Transverse colon (tissue), 4 donors: Measurements from ENCODE around the gene DUSP15. TPM values are rescaled to one million over a fixed set of nuclear protein-coding genes. Genes with fewer than 3 reads are reported as not detected.

Experiments
- DNase-seq: peaks from one replicate; pipeline ENCODE4 v3.0.0-alpha.2; 2019
- H3K27ac ChIP-seq, 4 donors: fragments of 200-600 bp; sonication (generic); 2 replicates each; pipeline ENCODE4 v1.5.1; 2016 to 2018; ENCODE audit warnings: inconsistent platforms in 4 of 4
- H3K27me3 ChIP-seq: fragments of 200-600 bp; sonication (generic); 2 replicates; pipeline ENCODE4 v1.5.1; 2017; ENCODE audit warnings: inconsistent platforms
- H3K36me3 ChIP-seq, 4 donors: fragments of 200-600 bp; sonication (generic); 2 replicates each; pipeline ENCODE4 v1.5.1; 2017 to 2019; ENCODE audit warnings: inconsistent platforms in 4 of 4
- H3K4me1 ChIP-seq, 4 donors: fragments of 200-600 bp; sonication (generic); 2 replicates each; pipeline ENCODE4 v1.5.1; 2017 to 2020; ENCODE audit warnings: inconsistent platforms in 4 of 4
- H3K4me3 ChIP-seq, 4 donors: fragments of 200-600 bp; sonication (generic); 1 replicate in 1 of 4; 2 replicates in 3 of 4; pipeline versions ENCODE4 v1.5.1 to v1.6.1; 2017 to 2019; ENCODE audit warnings: inconsistent platforms in 4 of 4
- H3K9me3 ChIP-seq, 2 donors: fragments of 200-600 bp; sonication (generic); 2 replicates each; pipeline ENCODE4 v1.5.1; 2017 to 2019; ENCODE audit warnings: inconsistent platforms in 2 of 2
- CTCF ChIP-seq, 5 experiments: fragments of 200-600 bp in 3 of 5; fragments of 450-650 bp in 2 of 5; sonication (generic) in 3 of 5; IDR thresholded peaks; 1 replicate in 2 of 5; 2 replicates in 3 of 5; pipeline ENCODE4 v1.5.1; 2016 to 2017; ENCODE audit warnings: antibody characterized with exemption in 5 of 5, inconsistent platforms in 3 of 5, mild to moderate bottlenecking in 2 of 5, moderate library complexity in 1 of 5
- EP300 ChIP-seq: sonication (generic); formaldehyde crosslinking; IDR thresholded peaks from one replicate; pipeline ENCODE4 v1.6.1; 2017; ENCODE audit warnings: antibody characterized with exemption, low read depth
- POLR2A ChIP-seq: fragments of 450-650 bp; IDR thresholded peaks from one replicate; pipeline ENCODE4 v1.6.1; 2016; ENCODE audit warnings: antibody characterized with exemption, mild to moderate bottlenecking, moderate library complexity
- POLR2AphosphoS5 ChIP-seq, 3 donors: sonication (generic); formaldehyde crosslinking; IDR thresholded peaks; one replicate each; pipeline ENCODE4 v1.6.1; 2016; ENCODE audit warnings: antibody characterized with exemption in 3 of 3
- WGBS, 2 donors: methylation state at CpG; one replicate each; pipeline ENCODE4 v1.1.5; 2018; ENCODE audit warnings: low coverage in 1 of 2; 5-methylcytosine and 5-hydroxymethylcytosine counted together
- in situ Hi-C, 4 donors: fragments of 200-750 bp; cut with MboI; loops; one replicate each; pipeline versions ENCODE4 v1.15.0 to v1.15.1; 2017; ENCODE audit warnings: low sequenced_read_pairs in 3 of 4, low pct_ligation_motif_present in 1 of 4, low pct_unique_long_range_greater_than_20kb in 1 of 4
- intact Hi-C: fragments of 100-400 bp; cut with DNase I; formaldehyde crosslinking; loops from one replicate; pipeline ENCODE4 v1.15.1; 2023; ENCODE audit warnings: low total_unique reads
- total RNA-seq, 4 donors: library from RNA; depleted of rRNA; stranded (reverse); fragments of >200 nt; gene quantifications; one replicate each; pipeline ENCODE4 v1.1.0, GENCODE V29; 2016

The DUSP15 gene
- total RNA-seq, 4 donors from 2014 or later, result 1.1 TPM; not detected in 3

- no peaks in the 10 kb centered on the region for H3K27me3 ChIP-seq
- no peak overlapping the region for H3K4me3 ChIP-seq
- intact Hi-C loops, result no loop called here
- no peak for TF ChIP-seq POLR2AphosphoS5 (IDR thresholded peaks at IDR 0.05)
- no peaks in the 10 kb centered on the region for H3K36me3 ChIP-seq
- H3K4me1 ChIP-seq, result no peaks in the 10 kb centered on the region
- H3K27ac ChIP-seq, result peak overlapping the region in 1 of 4 donors; percentile 46
- no peaks in the 10 kb centered on the region for H3K9me3 ChIP-seq
- WGBS, 2 donors, result 76% methylated on average over 6 of the region's 6 CpGs; no CpG with 5 or more reads in 1 of the 2 donors
- in situ Hi-C loops, result loop anchor here in 1 of 4 donors (10.0 kb wide), 1 partner anchor 102 kb away; no protein-coding TSS in a partner anchor
- DNase-seq, result no peak
These were observed 27.0 kb downstream of the DUSP15 start for GRCh38 chr20:31843288-31843687.

GRCh38 chr20:31842471-31843157, 27.7 kb downstream of the DUSP15 start:
- DNase-seq, result no peak
- in situ Hi-C loops, result loop anchor here in 1 of 4 donors (10.0 kb wide), 1 partner anchor 102 kb away; no protein-coding TSS in a partner anchor
- intact Hi-C loops, result no loop called here
- H3K36me3 ChIP-seq, result no peaks in the 10 kb centered on the region
- peak overlapping the region in 1 of 4 donors; percentile 46 for H3K27ac ChIP-seq
- TF ChIP-seq EP300, result no peak
- no peak for TF ChIP-seq POLR2AphosphoS5 (IDR thresholded peaks at IDR 0.05)
- TF ChIP-seq CTCF (IDR thresholded peaks at IDR 0.05), result no peak
- TF ChIP-seq POLR2A, result no peak
- no peak overlapping the region for H3K4me3 ChIP-seq
- no peaks in the 10 kb centered on the region for H3K27me3 ChIP-seq
- H3K9me3 ChIP-seq, result no peaks in the 10 kb centered on the region
- no peaks in the 10 kb centered on the region for H3K4me1 ChIP-seq
- 76 to 80% methylated on average over 1 to 11 of the region's 12 CpGs for WGBS, 2 donors

GRCh38 chr20:31841928-31842327, 28.4 kb downstream of the DUSP15 start:
- WGBS, 2 donors, result 50 to 100% methylated on average over 1 to 8 of the region's 8 CpGs
- no peak for DNase-seq
- TF ChIP-seq EP300 (no peak), CTCF (IDR thresholded peaks at IDR 0.05) (no peak), POLR2AphosphoS5 (IDR thresholded peaks at IDR 0.05) (no peak), POLR2A (no peak)
- Histone ChIP-seq H3K4me3 (no peak overlapping the region), H3K27me3 (no peaks in the 10 kb centered on the region), H3K4me1 (peaks cover 0 to under 1% (median 0%) of the 10 kb centered on the region in 4 donors), H3K27ac (peak overlapping the region in 1 of 4 donors; percentile 34), H3K36me3 (no peaks in the 10 kb centered on the region), H3K9me3 (no peaks in the 10 kb centered on the region)
- intact Hi-C loops, result no loop called here
- in situ Hi-C loops, result loop anchor here in 1 of 4 donors (10.0 kb wide), 1 partner anchor 103 kb away; no protein-coding TSS in a partner anchor

GRCh38 chr20:31840906-31841816, 29.2 kb downstream of the DUSP15 start:
- Histone ChIP-seq H3K27me3 (no peaks in the 10 kb centered on the region), H3K4me1 (peaks cover 0 to 8% (median 5%) of the 10 kb centered on the region in 4 donors), H3K36me3 (no peaks in the 10 kb centered on the region), H3K4me3 (no peak overlapping the region), H3K27ac (peak overlapping the region in 1 of 4 donors; percentile 34), H3K9me3 (no peaks in the 10 kb centered on the region)
- TF ChIP-seq EP300 (no peak), CTCF (IDR thresholded peaks at IDR 0.05) (no peak), POLR2AphosphoS5 (IDR thresholded peaks at IDR 0.05) (no peak), POLR2A (no peak)
- in situ Hi-C loops, result loop anchor here in 1 of 4 donors (10.0 kb wide), 1 partner anchor 104 kb away; no protein-coding TSS in a partner anchor
- intact Hi-C loops, result no loop called here
- no peak for DNase-seq
- WGBS, 2 donors, result 81 to 83% methylated on average over 6 to 14 of the region's 15 CpGs
